Keratinocyte (primary cell): ENCODE measurements around the gene PLA2G2F. TPM values are rescaled to one million over a fixed set of nuclear protein-coding genes. Genes with fewer than 3 reads are reported as not detected.

ENCODE experiments used
- DNase-seq: peaks from one replicate; pipeline ENCODE4 v3.0.0-alpha.2; 2011; ENCODE audit warnings: low read depth, missing footprints, low spot score
- FAIRE-seq: peaks from 2 replicates; lab custom pipeline; 2011; peaks lifted over from hg19 to GRCh38; lab: Jason Lieb, UNC
- H2AFZ ChIP-seq: 2 replicates; pipeline ENCODE4 v1.6.0; 2012; ENCODE audit warnings: low read length, control low read depth, inconsistent platforms; ENCODE audit not compliant: control insufficient read depth
- H3K27ac ChIP-seq: 2 replicates; pipeline ENCODE4 v1.5.1; 2011; ENCODE audit warnings: low read length; ENCODE audit not compliant: control insufficient read depth, insufficient read depth
- H3K27me3 ChIP-seq: 3 replicates; pipeline ENCODE4 v1.6.0; 2011; ENCODE audit warnings: low read length; ENCODE audit not compliant: control insufficient read depth, insufficient read depth; ENCODE audit errors: extremely low read depth
- H3K36me3 ChIP-seq, 2 experiments: 2 replicates in 1 of 2; 3 replicates in 1 of 2; pipeline ENCODE4 v1.5.1; 2011; ENCODE audit warnings: low read length in 2 of 2, mild to moderate bottlenecking in 1 of 2; ENCODE audit not compliant: control insufficient read depth in 2 of 2, insufficient read depth in 2 of 2; ENCODE audit errors: extremely low read depth in 1 of 2
- H3K4me1 ChIP-seq: 3 replicates; pipeline ENCODE4 v1.5.1; 2011; ENCODE audit warnings: low read length; ENCODE audit not compliant: control insufficient read depth, insufficient read depth; ENCODE audit errors: extremely low read depth
- H3K4me2 ChIP-seq: 3 replicates; pipeline ENCODE4 v1.6.0; 2011; ENCODE audit warnings: low read depth, low read length; ENCODE audit not compliant: control insufficient read depth, insufficient read depth; ENCODE audit errors: extremely low read depth
- H3K4me3 ChIP-seq, 3 experiments: fragments of 200-600 bp in 1 of 3; sonication (generic) in 1 of 3; 2 replicates in 2 of 3; 3 replicates in 1 of 3; pipeline ENCODE4 v1.5.1; 2011 to 2016; ENCODE audit warnings: low read length in 3 of 3, mild to moderate bottlenecking in 3 of 3, control low read depth in 2 of 3, inconsistent platforms in 1 of 3, low read depth in 1 of 3, mixed read lengths in 1 of 3, mixed run types in 1 of 3, moderate library complexity in 1 of 3; ENCODE audit not compliant: control insufficient read depth in 2 of 3, insufficient read depth in 2 of 3; ENCODE audit errors: extremely low read depth in 1 of 3
- H3K79me2 ChIP-seq: 2 replicates; pipeline ENCODE4 v1.6.0; 2012; ENCODE audit warnings: low read length; ENCODE audit not compliant: control insufficient read depth, insufficient read depth
- H3K9ac ChIP-seq: 3 replicates; pipeline ENCODE4 v1.6.0; 2011; ENCODE audit warnings: low read length; ENCODE audit not compliant: control insufficient read depth, insufficient read depth; ENCODE audit errors: extremely low read depth
- H3K9me1 ChIP-seq: 3 replicates; pipeline ENCODE4 v1.6.0; 2011; ENCODE audit warnings: low read length; ENCODE audit not compliant: control insufficient read depth, insufficient read depth; ENCODE audit errors: extremely low read depth
- H3K9me3 ChIP-seq: 2 replicates; pipeline ENCODE4 v1.5.1; 2012; ENCODE audit warnings: low read depth, low read length; ENCODE audit not compliant: control insufficient read depth
- H4K20me1 ChIP-seq: 3 replicates; pipeline ENCODE4 v1.6.0; 2011; ENCODE audit warnings: low read length; ENCODE audit not compliant: control insufficient read depth, insufficient read depth; ENCODE audit errors: extremely low read depth
- CTCF ChIP-seq, 3 experiments: IDR thresholded peaks in 1 of 3; conservative IDR thresholded peaks in 1 of 3; optimal IDR thresholded peaks in 1 of 3; 2 replicates in 2 of 3; 3 replicates in 1 of 3; pipeline versions ENCODE3 to v1.5.1; 2011; ENCODE audit warnings: low read length in 3 of 3, mild to moderate bottlenecking in 3 of 3, moderate library complexity in 2 of 3, control low read depth in 1 of 3, inconsistent platforms in 1 of 3; ENCODE audit not compliant: insufficient read depth in 2 of 3; ENCODE audit errors: extremely low read depth in 1 of 3
- EZH2 ChIP-seq: IDR thresholded peaks from one replicate; pipeline ENCODE4 v1.6.1; 2012; ENCODE audit warnings: inconsistent platforms, mild to moderate bottlenecking, low read length, moderate library complexity
- dilution Hi-C: fragments of 300-500 bp; cut with MboI; formaldehyde crosslinking; loops from one replicate; pipeline ENCODE4 v1.7.0; 2020; ENCODE audit warnings: low sequenced_read_pairs; ENCODE audit not compliant: extremely low pct_ligation_motif_present
- polyA plus RNA-seq, 5 experiments: library from polyadenylated mRNA; depleted of rRNA in 3 of 5; stranded (reverse) in 3 of 5; stranded (forward) in 1 of 5; unstranded in 1 of 5; fragments of >200 nt; gene quantifications; 1 replicate in 1 of 5; 2 replicates in 3 of 5; 3 replicates in 1 of 5; pipeline versions ENCODE4 v1.2.1 to v1.2.3, GENCODE V29; 2011 to 2012; ENCODE audit warnings: missing spikeins in 2 of 5, low read depth in 1 of 5, low replicate concordance in 1 of 5

The PLA2G2F gene
- polyA plus RNA-seq, 1 donor (not counting 4 experiments of a cell fraction or from before 2014, with no cell fraction given), result 0.26 TPM

GRCh38 chr1:20141466-20141865 is 2.3 kb downstream of the PLA2G2F start:
- Histone ChIP-seq H2AFZ (no peak overlapping the region), H3K4me1 (peaks cover 7% of the 10 kb centered on the region), H3K79me2 (no peaks in the 10 kb centered on the region), H3K4me3 (no peak overlapping the region), H3K27ac (no peak overlapping the region), H3K36me3 (no peaks in the 10 kb centered on the region), H4K20me1 (no peaks in the 10 kb centered on the region), H3K9me1 (no peaks in the 10 kb centered on the region), H3K9me3 (no peaks in the 10 kb centered on the region), H3K9ac (no peak overlapping the region), H3K4me2 (no peak overlapping the region), H3K27me3 (no peaks in the 10 kb centered on the region)
- dilution Hi-C loops, result no loop called here
- TF ChIP-seq EZH2 (no peak), CTCF (optimal IDR thresholded peaks at IDR 0.05 in 1 of 3, IDR thresholded peaks at IDR 0.05 in 1 of 3, conservative IDR thresholded peaks at IDR 0.05 in 1 of 3; ENCODE audit: extremely low read depth in 1 of 3, insufficient read depth in 2 of 3, low read length in 3 of 3) (no peak)
- FAIRE-seq (no peak), DNase-seq (no peak)

GRCh38 chr1:20142001-20142710 is 3.0 kb downstream of the PLA2G2F start:
- no peaks in the 10 kb centered on the region for H3K27me3 ChIP-seq
- H3K36me3 ChIP-seq, result no peaks in the 10 kb centered on the region
- H3K79me2 ChIP-seq, result no peaks in the 10 kb centered on the region
- no peak for TF ChIP-seq EZH2
- FAIRE-seq, result no peak
- H3K9me1 ChIP-seq, result no peaks in the 10 kb centered on the region
- dilution Hi-C loops, result no loop called here
- no peak overlapping the region for H3K4me2 ChIP-seq
- no peak for DNase-seq
- no peak overlapping the region for H2AFZ ChIP-seq
- no peak overlapping the region for H3K4me3 ChIP-seq
- H3K27ac ChIP-seq, result no peak overlapping the region
- no peaks in the 10 kb centered on the region for H4K20me1 ChIP-seq
- no peaks in the 10 kb centered on the region for H3K9me3 ChIP-seq
- peaks cover 5% of the 10 kb centered on the region for H3K4me1 ChIP-seq
- H3K9ac ChIP-seq, result no peak overlapping the region

GRCh38 chr1:20143318-20143717 is 4.2 kb downstream of the PLA2G2F start:
- FAIRE-seq, result no peak
- Histone ChIP-seq H3K27ac (no peak overlapping the region), H3K9me1 (no peaks in the 10 kb centered on the region), H3K79me2 (no peaks in the 10 kb centered on the region), H2AFZ (no peak overlapping the region), H3K4me3 (no peak overlapping the region), H4K20me1 (no peaks in the 10 kb centered on the region), H3K27me3 (no peaks in the 10 kb centered on the region), H3K4me1 (peaks cover 2% of the 10 kb centered on the region), H3K4me2 (no peak overlapping the region), H3K36me3 (no peaks in the 10 kb centered on the region), H3K9me3 (no peaks in the 10 kb centered on the region), H3K9ac (no peak overlapping the region)
- TF ChIP-seq EZH2 (no peak), CTCF (optimal IDR thresholded peaks at IDR 0.05 in 1 of 3, IDR thresholded peaks at IDR 0.05 in 1 of 3, conservative IDR thresholded peaks at IDR 0.05 in 1 of 3; ENCODE audit: extremely low read depth in 1 of 3, insufficient read depth in 2 of 3, low read length in 3 of 3) (no peak)
- DNase-seq, result no peak
- dilution Hi-C loops, result no loop called here
